HCT116 (cell line): ENCODE results near the gene NFIX. TPM values are rescaled to one million over a fixed set of nuclear protein-coding genes. Genes with fewer than 3 reads are reported as not detected.

Experiments
- ATAC-seq: fragments of 200-7000 bp; cut with Tn5 transposase; 2 replicates; pipeline ENCODE4 v1.9.1; 2020; ENCODE audit warnings: mild to moderate bottlenecking, moderate library complexity
- BruUV-seq: library from RNA; stranded (reverse); fragments of 400-500 nt; replicated peaks from 2 replicates; lab custom pipeline; 2021; lab: Mats Ljungman, UMichigan
- CTCF ChIA-PET: fragments of 300-600 bp; sonication (Branson Sonifier 250); formaldehyde crosslinking; loops from one replicate; lab custom pipeline; 2021; ENCODE audit warnings: antibody characterized with exemption; lab: Charles Lee
- POLR2A ChIA-PET: fragments of 300-600, 350-600 bp; sonication (Branson Sonifier 250); formaldehyde crosslinking; loops from one replicate; lab custom pipeline; 2021; ENCODE audit warnings: antibody characterized with exemption; lab: Charles Lee
- RAD21 ChIA-PET, 2 experiments: fragments of 300-600 bp; sonication (Branson Sonifier 250); formaldehyde crosslinking; loops; one replicate each; lab custom pipeline; 2023; ENCODE audit warnings: low total read pairs in 2 of 2; ENCODE audit not compliant: uncharacterized antibody in 2 of 2, unreplicated experiment in 2 of 2, low non-redundant PET in 1 of 2; lab: Charles Lee
- DNase-seq: peaks from one replicate; pipeline ENCODE4 v3.0.0-alpha.2; 2010; ENCODE audit warnings: low read depth, low spot score
- H2AFZ ChIP-seq: fragments of 200-600 bp; shearing (Covaris generic), sonication (generic); 2 replicates; pipeline ENCODE4 v1.6.1; 2017; ENCODE audit warnings: low read depth, mixed run types, mixed read lengths, antibody characterized with exemption, low read length; ENCODE audit not compliant: poor library complexity, severe bottlenecking
- H3K27ac ChIP-seq: 2 replicates; pipeline ENCODE4 v1.5.1; 2012; ENCODE audit warnings: low read depth, low read length
- H3K27me3 ChIP-seq: fragments of 200-600 bp; sonication (generic); 2 replicates; pipeline ENCODE4 v1.6.1; 2016; ENCODE audit warnings: mixed run types, low read length, mixed read lengths; ENCODE audit not compliant: insufficient read depth
- H3K36me3 ChIP-seq, 2 experiments: fragments of 200-500 bp in 1 of 2; fragments of 200-600 bp in 1 of 2; sonication (Bioruptor generic) in 1 of 2; sonication (generic) in 1 of 2; 2 replicates each; pipeline versions ENCODE4 v1.5.1 to v1.6.1; 2014 to 2016; ENCODE audit warnings: low read length in 2 of 2, inconsistent platforms in 1 of 2, mixed read lengths in 1 of 2, mixed run types in 1 of 2; ENCODE audit not compliant: insufficient read depth in 2 of 2, control insufficient read depth in 1 of 2
- H3K4me1 ChIP-seq, 2 experiments: fragments of 200-600 bp in 1 of 2; sonication (generic) in 1 of 2; 2 replicates each; pipeline versions ENCODE4 v1.5.1 to v1.6.1; 2012 to 2017; ENCODE audit warnings: low read length in 2 of 2, inconsistent platforms in 1 of 2, mild to moderate bottlenecking in 1 of 2, mixed read lengths in 1 of 2, mixed run types in 1 of 2, moderate library complexity in 1 of 2; ENCODE audit not compliant: insufficient read depth in 2 of 2, control insufficient read depth in 1 of 2
- H3K4me2 ChIP-seq: fragments of 200-600 bp; sonication (generic); 2 replicates; pipeline ENCODE4 v1.6.1; 2017; ENCODE audit warnings: mixed run types, low read length, mixed read lengths
- H3K4me3 ChIP-seq, 2 experiments: fragments of 200-600 bp in 1 of 2; sonication (generic) in 1 of 2; replicated peaks in 1 of 2; 2 replicates each; pipeline ENCODE4 v1.5.1; 2011 to 2016; ENCODE audit warnings: low read length in 2 of 2, control low read depth in 1 of 2, low read depth in 1 of 2, mild to moderate bottlenecking in 1 of 2, mixed read lengths in 1 of 2, mixed run types in 1 of 2
- H3K79me2 ChIP-seq: fragments of 200-600 bp; sonication (generic); 2 replicates; pipeline ENCODE4 v1.6.1; 2017; ENCODE audit warnings: mild to moderate bottlenecking, mixed run types, low read length, moderate library complexity, mixed read lengths; ENCODE audit not compliant: insufficient read depth
- H3K9ac ChIP-seq: fragments of 200-600 bp; sonication (generic); 2 replicates; pipeline ENCODE4 v1.6.1; 2016; ENCODE audit warnings: low read length, mixed read lengths
- H3K9me2 ChIP-seq: fragments of 200-600 bp; sonication (generic), shearing (Covaris generic); 2 replicates; pipeline ENCODE4 v1.6.1; 2017; ENCODE audit warnings: mixed run types, mild to moderate bottlenecking, moderate library complexity; ENCODE audit not compliant: insufficient read depth
- H3K9me3 ChIP-seq, 2 experiments: fragments of 200-500 bp in 1 of 2; fragments of 200-600 bp in 1 of 2; sonication (Bioruptor generic) in 1 of 2; sonication (generic) in 1 of 2; 2 replicates each; pipeline ENCODE4 v1.6.1; 2014 to 2017; ENCODE audit warnings: low read length in 2 of 2, mixed read lengths in 2 of 2, inconsistent platforms in 1 of 2, low read depth in 1 of 2, mild to moderate bottlenecking in 1 of 2, mixed run types in 1 of 2, moderate library complexity in 1 of 2; ENCODE audit not compliant: control insufficient read depth in 1 of 2, insufficient read depth in 1 of 2
- H4K20me1 ChIP-seq: fragments of 200-600 bp; sonication (generic), shearing (Covaris generic); 2 replicates; pipeline ENCODE4 v1.6.1; 2017; ENCODE audit warnings: mixed run types, mild to moderate bottlenecking, moderate library complexity; ENCODE audit not compliant: insufficient read depth
- CBX3 ChIP-seq: IDR thresholded peaks from 2 replicates; pipeline ENCODE4 v1.6.1; 2012; ENCODE audit warnings: low read depth
- POLR2AphosphoS5 ChIP-seq: IDR thresholded peaks from 2 replicates; pipeline ENCODE4 v1.6.1; 2011; ENCODE audit warnings: mild to moderate bottlenecking, low read depth, low read length, moderate library complexity
- RAD21 ChIP-seq: IDR thresholded peaks from 2 replicates; pipeline ENCODE4 v1.6.1; 2012; ENCODE audit warnings: low read depth, mild to moderate bottlenecking
- SP1 ChIP-seq: IDR thresholded peaks from 2 replicates; pipeline ENCODE4 v1.6.1; 2012; ENCODE audit warnings: low read depth
- intact Hi-C: fragments of 100-400 bp; cut with micrococcal nuclease; formaldehyde crosslinking; loops from 2 replicates; pipeline ENCODE4 v1.10.0; 2022
- total RNA-seq: library from RNA; stranded (reverse); gene quantifications from one replicate; pipeline ENCODE4 v1.2.1, GENCODE V29; 2021; ENCODE audit not compliant: unreplicated experiment
- TF ChIP-seq, protein P1 (sequence below), 3 experiments: fragments of 200-600 bp in 1 of 3; sonication (generic) in 1 of 3; IDR thresholded peaks in 2 of 3; conservative IDR thresholded peaks in 1 of 3; 2 replicates each; pipeline ENCODE4 v1.5.1; 2012 to 2017; ENCODE audit warnings: low read depth in 2 of 3, low read length in 2 of 3, antibody characterized with exemption in 1 of 3, borderline replicate concordance in 1 of 3, control low read depth in 1 of 3, mild to moderate bottlenecking in 1 of 3, mixed read lengths in 1 of 3, mixed run types in 1 of 3, moderate library complexity in 1 of 3; ENCODE audit not compliant: insufficient read depth in 1 of 3

The NFIX gene
- total RNA-seq, 1 experiment from 2014 or later, result 34.8 TPM

GRCh38 chr19:13100031-13100588 is 104.8 kb downstream of the NFIX start:
- no peaks in the 10 kb centered on the region for H4K20me1 ChIP-seq
- no peak overlapping the region for H3K4me3 ChIP-seq
- no peaks in the 10 kb centered on the region for H3K36me3 ChIP-seq
- peaks cover 3 to 45% of the 10 kb centered on the region in 2 experiments; a peak in 3 of 4 replicates for H3K4me1 ChIP-seq
- no peaks in the 10 kb centered on the region for H3K9me3 ChIP-seq
- TF ChIP-seq, protein P1, sequence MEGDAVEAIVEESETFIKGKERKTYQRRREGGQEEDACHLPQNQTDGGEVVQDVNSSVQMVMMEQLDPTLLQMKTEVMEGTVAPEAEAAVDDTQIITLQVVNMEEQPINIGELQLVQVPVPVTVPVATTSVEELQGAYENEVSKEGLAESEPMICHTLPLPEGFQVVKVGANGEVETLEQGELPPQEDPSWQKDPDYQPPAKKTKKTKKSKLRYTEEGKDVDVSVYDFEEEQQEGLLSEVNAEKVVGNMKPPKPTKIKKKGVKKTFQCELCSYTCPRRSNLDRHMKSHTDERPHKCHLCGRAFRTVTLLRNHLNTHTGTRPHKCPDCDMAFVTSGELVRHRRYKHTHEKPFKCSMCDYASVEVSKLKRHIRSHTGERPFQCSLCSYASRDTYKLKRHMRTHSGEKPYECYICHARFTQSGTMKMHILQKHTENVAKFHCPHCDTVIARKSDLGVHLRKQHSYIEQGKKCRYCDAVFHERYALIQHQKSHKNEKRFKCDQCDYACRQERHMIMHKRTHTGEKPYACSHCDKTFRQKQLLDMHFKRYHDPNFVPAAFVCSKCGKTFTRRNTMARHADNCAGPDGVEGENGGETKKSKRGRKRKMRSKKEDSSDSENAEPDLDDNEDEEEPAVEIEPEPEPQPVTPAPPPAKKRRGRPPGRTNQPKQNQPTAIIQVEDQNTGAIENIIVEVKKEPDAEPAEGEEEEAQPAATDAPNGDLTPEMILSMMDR (IDR thresholded peaks at IDR 0.05 in 2 of 3, conservative IDR thresholded peaks at IDR 0.05 in 1 of 3; ENCODE audit: borderline replicate concordance in 1 of 3, insufficient read depth in 1 of 3, low read depth in 2 of 3, low read length in 2 of 3), result no peak
- no peak for TF ChIP-seq SP1
- H3K9me2 ChIP-seq, result no peaks in the 10 kb centered on the region
- ChIA-PET RAD21 (no interaction called here), POLR2A (no interaction called here), CTCF (no interaction called here)
- H3K27me3 ChIP-seq, result no peaks in the 10 kb centered on the region
- no peak overlapping the region for H3K9ac ChIP-seq
- H3K4me2 ChIP-seq, result no peak overlapping the region
- no peak overlapping the region for H3K27ac ChIP-seq
- BruUV-seq, result no TSS peak
- H3K79me2 ChIP-seq, result no peaks in the 10 kb centered on the region
- ATAC-seq (no peak), DNase-seq (no peak)
- no peak overlapping the region for H2AFZ ChIP-seq
- intact Hi-C loops, result no loop called here

GRCh38 chr19:13100841-13101589 is 105.7 kb downstream of the NFIX start:
- H3K4me2 ChIP-seq, result no peak overlapping the region
- TF ChIP-seq, protein P1 (IDR thresholded peaks at IDR 0.05 in 2 of 3, conservative IDR thresholded peaks at IDR 0.05 in 1 of 3; ENCODE audit: borderline replicate concordance in 1 of 3, insufficient read depth in 1 of 3, low read depth in 2 of 3, low read length in 2 of 3), result peak; percentile 63 to 80 (median 63)
- TF ChIP-seq POLR2AphosphoS5, result no peak
- peak; percentile 85 for TF ChIP-seq RAD21
- TF ChIP-seq CBX3, result no peak
- H3K9ac ChIP-seq, result no peak overlapping the region
- no peak overlapping the region for H3K4me3 ChIP-seq
- intact Hi-C loops, result loop anchor here (1.0 kb wide), 1 partner anchor 161 kb away; no protein-coding TSS in a partner anchor
- DNase-seq, result no peak
- H3K36me3 ChIP-seq, result no peaks in the 10 kb centered on the region
- H3K27ac ChIP-seq, result no peak overlapping the region
- no TSS peak for BruUV-seq
- H3K9me3 ChIP-seq, result no peaks in the 10 kb centered on the region
- no peaks in the 10 kb centered on the region for H3K9me2 ChIP-seq
- peaks cover 3 to 42% of the 10 kb centered on the region in 2 experiments; a peak in 3 of 4 replicates for H3K4me1 ChIP-seq
- CTCF ChIA-PET, result interaction anchor here (0.5 to 1.0 kb wide), 13 partner anchors 13 to 233 kb away, joined by 3 to 13 read pairs (median 4); partner anchors contain the start of gene NACC1
- H4K20me1 ChIP-seq, result no peaks in the 10 kb centered on the region
- no peaks in the 10 kb centered on the region for H3K79me2 ChIP-seq
- no peaks in the 10 kb centered on the region for H3K27me3 ChIP-seq
- H2AFZ ChIP-seq, result no peak overlapping the region
- RAD21 ChIA-PET, result interaction anchor here (0.6 to 0.8 kb wide), 4 partner anchors 41 to 160 kb away, joined by 3 to 10 read pairs (median 5); no protein-coding TSS in a partner anchor
- POLR2A ChIA-PET, result interaction anchor here (1.0 kb wide), 1 partner anchor 52 kb away, joined by 4 read pairs; no protein-coding TSS in a partner anchor
- peak; percentile 36 for ATAC-seq
